ENCODE data around the gene GBP2. TPM values are rescaled to one million over a fixed set of nuclear protein-coding genes. Genes with fewer than 3 reads are reported as not detected.

GBP2 gene
- total and polyA plus RNA-seq, 3 experiments from 2014 or later = 148 to 165 (median 155) TPM

Other genes starting within 250 kb of the GBP2 start
- 10 to 100 TPM; 39.9 to 40.7 TPM for gene GTF2B, start 234.5 kb downstream of the GBP2 start, total RNA-seq
- gene GTF2B, start 234.5 kb downstream of the GBP2 start, polyA plus RNA-seq = 49.9 TPM
- 10 to 100 TPM; 56.1 to 62.0 TPM for gene KYAT3, start 133.5 kb downstream of the GBP2 start, total RNA-seq
- gene KYAT3, start 133.5 kb downstream of the GBP2 start, polyA plus RNA-seq = 25.9 TPM
- 10 to 100 TPM; 25.6 to 27.0 TPM for gene RBMXL1, start 133.5 kb downstream of the GBP2 start, total RNA-seq
- 10.2 TPM for gene RBMXL1, start 133.5 kb downstream of the GBP2 start, polyA plus RNA-seq
- 10 to 100 TPM in 1 of 2 experiments, 1 to 10 TPM in 1; 8.4 to 12.1 TPM for gene GBP3, start 103.2 kb downstream of the GBP2 start, total RNA-seq
- gene GBP3, start 103.2 kb downstream of the GBP2 start, polyA plus RNA-seq = 16.8 TPM
- 10 to 100 TPM; 52.1 to 53.0 TPM for gene GBP1, start 60.9 kb downstream of the GBP2 start, total RNA-seq
- gene GBP1, start 60.9 kb downstream of the GBP2 start, polyA plus RNA-seq = 77.4 TPM
- gene GBP7, start 49.9 kb upstream of the GBP2 start, total RNA-seq = under 1 TPM; 0.09 to 0.13 TPM
- not detected for gene GBP7, start 49.9 kb upstream of the GBP2 start, polyA plus RNA-seq
- gene GBP4, start 72.8 kb upstream of the GBP2 start, total RNA-seq = 10 to 100 TPM; 24.2 to 26.6 TPM
- 48.3 TPM for gene GBP4, start 72.8 kb upstream of the GBP2 start, polyA plus RNA-seq
- 10 to 100 TPM; 67.2 to 74.5 TPM for gene GBP5, start 146.7 kb upstream of the GBP2 start, total RNA-seq
- 180 TPM for gene GBP5, start 146.7 kb upstream of the GBP2 start, polyA plus RNA-seq
- gene GBP6, start 237.9 kb upstream of the GBP2 start, total RNA-seq = under 1 TPM; 0.13 to 0.22 TPM
- gene GBP6, start 237.9 kb upstream of the GBP2 start, polyA plus RNA-seq = 0.63 TPM

All from CD8-positive, alpha-beta memory T cell (primary cell).